ENCODE data around the gene MET. TPM values are rescaled to one million over a fixed set of nuclear protein-coding genes. Genes with fewer than 3 reads are reported as not detected.

Gene MET
- total and polyA plus RNA-seq, 2 of the 13 experiments (the other 11 are each of a cell fraction or from before 2014, with no cell fraction given), result 21.8 to 31.5 TPM

GRCh38 chr7:116736927-116737715 is 65.1 kb downstream of the MET start (continued):
- TF ChIP-seq ARID5B (CRISPR knock-in tag; IDR thresholded peaks at IDR 0.05) (peak; percentile 72), SCMH1 (CRISPR knock-in tag; IDR thresholded peaks at IDR 0.05; ENCODE audit: borderline replicate concordance) (no peak), TARDBP (CRISPR knock-in tag; IDR thresholded peaks at IDR 0.05) (no peak), KAT2B (IDR thresholded peaks at IDR 0.05; ENCODE audit: borderline replicate concordance, low read depth, low read length) (no peak), HES4 (CRISPR knock-in tag; IDR thresholded peaks at IDR 0.05; ENCODE audit: borderline replicate concordance) (no peak), HINFP (CRISPR knock-in tag; IDR thresholded peaks at IDR 0.05; ENCODE audit: low read depth) (no peak), SOX6 (IDR thresholded peaks at IDR 0.05) (no peak), SOX6 (CRISPR knock-in tag; IDR thresholded peaks at IDR 0.05) (peak; percentile 36; the same call in 1 of the 2 replicates), MTA1 (CRISPR knock-in tag; IDR thresholded peaks at IDR 0.05; ENCODE audit: borderline replicate concordance) (no peak), ZNF326 (CRISPR knock-in tag; IDR thresholded peaks at IDR 0.05; ENCODE audit: borderline replicate concordance) (no peak), HNF1A (IDR thresholded peaks at IDR 0.05; ENCODE audit: low read depth) (no peak), HNF1A (CRISPR knock-in tag; IDR thresholded peaks at IDR 0.05; ENCODE audit: borderline replicate concordance) (no peak), PAWR (CRISPR knock-in tag; IDR thresholded peaks at IDR 0.05; ENCODE audit: borderline replicate concordance) (no peak), NR2F2 (IDR thresholded peaks at IDR 0.05; ENCODE audit: borderline replicate concordance, low read depth) (peak; percentile 47; the same call in 1 of the 2 replicates), XRCC5 (optimal IDR thresholded peaks at IDR 0.05; ENCODE audit: low read length) (no peak), HDAC2 (CRISPR knock-in tag; IDR thresholded peaks at IDR 0.05) (peak; percentile 25; the same call in 1 of the 2 replicates), ZNF563 (CRISPR knock-in tag; IDR thresholded peaks at IDR 0.05) (no peak), MXI1 (IDR thresholded peaks at IDR 0.05; ENCODE audit: borderline replicate concordance, low read depth, low read length) (peak; percentile 30; the same call in 1 of the 3 replicates), ZNF572 (CRISPR knock-in tag; IDR thresholded peaks at IDR 0.05) (no peak), GATAD2A (CRISPR knock-in tag; IDR thresholded peaks at IDR 0.05) (peak; percentile 55), RFX1 (IDR thresholded peaks at IDR 0.05) (no peak), PPARG (CRISPR knock-in tag; conservative IDR thresholded peaks at IDR 0.05) (0 out of 2 replicates have a peak, but pooled peaks have one; percentile 19)

Measured in HepG2 (cell line).